ENCODE measurements around the gene SNAPC4.

The SNAPC4 gene

DNA sequence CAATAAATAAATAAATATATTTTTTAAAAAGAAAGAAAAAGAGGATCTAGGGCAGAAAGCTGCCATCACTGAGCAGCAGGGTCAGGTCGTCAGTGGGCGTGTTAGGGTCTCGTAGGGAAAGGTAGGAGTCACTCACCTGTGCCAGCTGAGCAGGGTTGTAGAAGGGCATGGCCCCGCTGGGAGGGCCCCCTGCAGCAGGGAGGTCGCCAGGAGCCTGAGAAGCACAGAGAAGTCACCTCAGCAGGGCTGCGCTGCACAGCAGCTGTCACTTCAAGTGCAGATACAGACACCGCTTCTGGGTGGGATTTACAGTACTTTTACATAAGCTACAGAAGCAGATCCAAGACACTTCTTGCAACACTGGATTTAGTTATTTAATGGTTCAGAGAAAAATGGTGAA is 43.7 kb upstream of the SNAPC4 start:
- Mint-ChIP-seq H3K27ac (no peak overlapping the region), H3K36me3 (ENCODE audit: low read depth) (peaks cover 59% of the 10 kb centered on the region), H3K9me3 (no peaks in the 10 kb centered on the region), H3K4me3 (no peak overlapping the region), H3K4me1 (no peaks in the 10 kb centered on the region), H3K27me3 (ENCODE audit: low read depth) (no peaks in the 10 kb centered on the region)
- TF ChIP-seq, protein P1, sequence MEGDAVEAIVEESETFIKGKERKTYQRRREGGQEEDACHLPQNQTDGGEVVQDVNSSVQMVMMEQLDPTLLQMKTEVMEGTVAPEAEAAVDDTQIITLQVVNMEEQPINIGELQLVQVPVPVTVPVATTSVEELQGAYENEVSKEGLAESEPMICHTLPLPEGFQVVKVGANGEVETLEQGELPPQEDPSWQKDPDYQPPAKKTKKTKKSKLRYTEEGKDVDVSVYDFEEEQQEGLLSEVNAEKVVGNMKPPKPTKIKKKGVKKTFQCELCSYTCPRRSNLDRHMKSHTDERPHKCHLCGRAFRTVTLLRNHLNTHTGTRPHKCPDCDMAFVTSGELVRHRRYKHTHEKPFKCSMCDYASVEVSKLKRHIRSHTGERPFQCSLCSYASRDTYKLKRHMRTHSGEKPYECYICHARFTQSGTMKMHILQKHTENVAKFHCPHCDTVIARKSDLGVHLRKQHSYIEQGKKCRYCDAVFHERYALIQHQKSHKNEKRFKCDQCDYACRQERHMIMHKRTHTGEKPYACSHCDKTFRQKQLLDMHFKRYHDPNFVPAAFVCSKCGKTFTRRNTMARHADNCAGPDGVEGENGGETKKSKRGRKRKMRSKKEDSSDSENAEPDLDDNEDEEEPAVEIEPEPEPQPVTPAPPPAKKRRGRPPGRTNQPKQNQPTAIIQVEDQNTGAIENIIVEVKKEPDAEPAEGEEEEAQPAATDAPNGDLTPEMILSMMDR (IDR thresholded peaks at IDR 0.05; ENCODE audit: unreplicated experiment in 3 of 3), result no peak

DNA sequence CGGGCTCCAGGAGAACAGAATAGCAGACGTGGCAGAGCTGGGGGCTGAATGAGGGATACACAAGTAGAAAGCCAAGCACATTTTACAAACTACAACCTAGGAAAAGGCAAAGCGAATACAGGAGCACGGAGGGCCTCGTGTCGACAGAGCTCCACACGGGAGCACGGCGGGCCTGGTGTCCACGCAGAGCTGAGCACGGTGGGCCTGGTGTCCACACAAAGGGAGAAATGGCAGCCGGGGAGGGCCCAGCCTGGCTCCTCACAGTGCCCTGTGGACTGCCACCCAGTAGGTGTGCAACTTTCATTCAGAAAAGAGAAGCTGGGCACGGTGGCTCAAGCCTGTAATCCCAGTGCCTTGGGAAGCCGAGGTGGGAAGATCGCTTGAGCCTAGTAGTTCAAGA is 43.1 kb upstream of the SNAPC4 start:
- H3K9me3 Mint-ChIP-seq, result no peaks in the 10 kb centered on the region
- H3K27ac Mint-ChIP-seq, result no peak overlapping the region
- H3K4me3 Mint-ChIP-seq, result no peak overlapping the region
- peaks cover 4% of the 10 kb centered on the region for H3K4me1 Mint-ChIP-seq
- H3K36me3 Mint-ChIP-seq (ENCODE audit: low read depth), result peaks cover 53% of the 10 kb centered on the region
- H3K27me3 Mint-ChIP-seq (ENCODE audit: low read depth), result no peaks in the 10 kb centered on the region
- TF ChIP-seq, protein P1 (IDR thresholded peaks at IDR 0.05; ENCODE audit: unreplicated experiment in 3 of 3), result no peak

DNA sequence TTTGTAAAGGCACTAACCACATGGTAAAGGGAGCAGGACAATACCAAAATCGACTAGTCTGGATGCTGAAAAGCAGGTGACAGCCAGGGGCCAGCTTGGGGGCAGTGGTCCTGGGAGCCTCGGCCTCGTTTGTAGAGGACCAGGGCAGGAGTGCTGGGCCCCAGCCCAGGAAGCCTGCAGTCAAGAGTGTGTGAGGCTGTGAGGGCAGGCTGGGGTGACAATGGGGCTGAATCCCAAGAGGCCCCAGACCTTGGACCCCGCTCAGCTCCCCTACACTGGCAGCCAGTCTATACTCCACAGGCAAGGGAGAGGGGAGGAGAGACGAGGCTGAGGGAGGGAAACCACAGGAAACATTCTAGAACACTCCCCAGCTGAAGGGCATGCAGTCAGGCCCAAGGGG is 42.3 kb upstream of the SNAPC4 start:
- Mint-ChIP-seq H3K4me1 (peaks cover 8% of the 10 kb centered on the region), H3K9me3 (no peaks in the 10 kb centered on the region), H3K27ac (no peak overlapping the region)

DNA sequence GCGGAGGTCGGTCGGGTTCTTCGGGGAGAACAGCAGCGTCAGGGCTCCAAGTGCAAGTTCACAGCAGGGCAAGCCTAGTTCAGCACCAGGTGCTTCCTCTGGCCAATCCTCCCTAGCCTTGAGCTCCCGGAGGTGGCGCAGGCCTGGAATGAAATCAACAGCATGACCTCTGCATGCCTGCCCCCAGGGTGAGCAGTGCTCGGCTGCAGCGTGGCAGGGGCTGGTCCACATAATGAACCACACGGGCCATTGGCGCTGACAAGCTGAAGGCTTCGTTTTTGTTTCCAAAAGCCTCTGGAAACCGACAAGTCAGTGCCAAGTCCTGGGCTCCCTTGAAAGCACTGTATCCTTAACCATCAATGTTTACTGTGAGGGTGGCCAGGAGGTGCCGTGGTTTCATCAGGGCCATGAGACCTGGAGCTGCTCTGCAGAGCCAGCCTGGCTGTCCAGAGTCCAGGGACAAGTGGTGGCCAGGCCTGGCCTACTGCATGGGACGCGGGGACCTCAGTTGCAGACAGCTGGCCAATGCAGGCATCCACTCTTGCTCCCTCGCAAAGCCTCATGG is 41.8 kb upstream of the SNAPC4 start:
- Mint-ChIP-seq H3K4me3 (peak overlapping the region in 2 of 3 experiments; percentile 41 to 75), H3K4me1 (peaks cover 14% of the 10 kb centered on the region), H3K36me3 (ENCODE audit: low read depth) (peaks cover 41% of the 10 kb centered on the region), H3K27ac (no peak overlapping the region), H3K27me3 (ENCODE audit: low read depth) (no peaks in the 10 kb centered on the region), H3K9me3 (no peaks in the 10 kb centered on the region)
- TF ChIP-seq, protein P1 (IDR thresholded peaks at IDR 0.05; ENCODE audit: unreplicated experiment in 3 of 3), result no peak

More for the DNA sequence above, 42.3 kb upstream of the SNAPC4 start:
- no peak overlapping the region for H3K4me3 Mint-ChIP-seq
- H3K27me3 Mint-ChIP-seq (ENCODE audit: low read depth), result no peaks in the 10 kb centered on the region
- TF ChIP-seq, protein P1 (IDR thresholded peaks at IDR 0.05; ENCODE audit: unreplicated experiment in 3 of 3), result no peak
- peaks cover 45% of the 10 kb centered on the region for H3K36me3 Mint-ChIP-seq (ENCODE audit: low read depth)

DNA sequence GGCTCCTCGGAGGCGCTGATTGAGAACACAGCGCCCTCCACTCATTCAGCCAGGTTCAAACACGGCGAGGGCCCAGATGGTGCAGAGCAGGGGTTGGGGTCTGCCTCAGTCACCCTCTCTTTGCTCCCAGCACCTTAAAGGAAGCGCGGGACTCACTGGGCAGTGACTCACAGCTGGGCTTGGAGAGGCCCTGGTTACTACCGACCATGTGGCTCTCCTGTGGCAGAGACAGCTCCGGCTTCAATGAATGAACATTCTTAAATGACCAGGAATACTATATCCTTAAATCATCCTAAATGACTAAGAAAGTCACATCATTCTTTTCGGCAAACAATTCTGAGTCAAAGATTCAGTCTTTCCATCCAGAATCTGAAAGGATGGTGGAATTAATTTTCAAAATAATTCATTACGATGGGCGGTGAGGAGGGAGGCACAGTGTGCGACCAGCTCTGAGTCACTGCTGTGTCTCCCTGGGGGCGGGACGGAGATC is 41.3 kb upstream of the SNAPC4 start:
- Mint-ChIP-seq H3K27me3 (ENCODE audit: low read depth) (no peaks in the 10 kb centered on the region), H3K27ac (no peak overlapping the region), H3K4me3 (peak overlapping the region; percentile 66 to 75 (median 73)), H3K9me3 (no peaks in the 10 kb centered on the region), H3K36me3 (ENCODE audit: low read depth) (peaks cover 39% of the 10 kb centered on the region), H3K4me1 (peaks cover 19% of the 10 kb centered on the region)
- TF ChIP-seq, protein P1 (IDR thresholded peaks at IDR 0.05; ENCODE audit: unreplicated experiment in 3 of 3), result no peak

All from nephron (organoid).